PC-3 (cell line): ENCODE results near the gene GLRA2.

Experiments used
- CTCF ChIP-seq: fragments of 300-600 bp; sonication (generic); conservative IDR thresholded peaks from 2 replicates; pipeline ENCODE4 v1.5.1; 2017; ENCODE audit warnings: antibody characterized with exemption, low read depth, mild to moderate bottlenecking, low read length
- EZH2 ChIP-seq: fragments of 300-600 bp; sonication (generic); IDR thresholded peaks from one replicate; pipeline ENCODE4 v1.6.1; 2017; ENCODE audit warnings: antibody characterized with exemption, mild to moderate bottlenecking, low read length; ENCODE audit not compliant: unreplicated experiment

GRCh38 chrX:14698790-14699189 is 169.5 kb downstream of the GLRA2 start:
- no peak for TF ChIP-seq CTCF
- TF ChIP-seq EZH2 = no peak
